ENCODE measurements around the gene FNBP1L.

The FNBP1L gene

GRCh38 chr1:93592551-93592949 is 144.6 kb downstream of the FNBP1L start:
- no peak for DNase-seq (ENCODE audit: low read depth)

GRCh38 chr1:93593854-93594602 is 146.1 kb downstream of the FNBP1L start:
- DNase-seq (ENCODE audit: low read depth), result no peak

GRCh38 chr1:93594603-93594880 is 146.6 kb downstream of the FNBP1L start:
- no peak for DNase-seq (ENCODE audit: low read depth)

- no peak for DNase-seq (ENCODE audit: low read depth)
Observed at GRCh38 chr1:93595266-93595665, 147.3 kb downstream of the FNBP1L start.

GRCh38 chr1:93595743-93596142 is 147.8 kb downstream of the FNBP1L start:
- DNase-seq (ENCODE audit: low read depth), result no peak

GRCh38 chr1:93596329-93597089 is 148.6 kb downstream of the FNBP1L start:
- DNase-seq (ENCODE audit: low read depth), result no peak

- DNase-seq (ENCODE audit: low read depth), result no peak
Observed at GRCh38 chr1:93597709-93598108, 149.8 kb downstream of the FNBP1L start.

- no peak for DNase-seq (ENCODE audit: low read depth)
Observed at GRCh38 chr1:93598396-93598795, 150.5 kb downstream of the FNBP1L start.

- no peak for DNase-seq (ENCODE audit: low read depth)
Observed at GRCh38 chr1:93598861-93599439, 151.0 kb downstream of the FNBP1L start.

- no peak for DNase-seq (ENCODE audit: low read depth)
Observed at GRCh38 chr1:93599479-93599878, 151.6 kb downstream of the FNBP1L start.

GRCh38 chr1:93600663-93601062 is 152.7 kb downstream of the FNBP1L start:
- DNase-seq (ENCODE audit: low read depth), result no peak

- no peak for DNase-seq (ENCODE audit: low read depth)
Observed at GRCh38 chr1:93601686-93602085, 153.8 kb downstream of the FNBP1L start.

- no peak for DNase-seq (ENCODE audit: low read depth)
Observed at GRCh38 chr1:93602101-93602500, 154.2 kb downstream of the FNBP1L start.

GRCh38 chr1:93603106-93603505 is 155.2 kb downstream of the FNBP1L start:
- no peak for DNase-seq (ENCODE audit: low read depth)

GRCh38 chr1:93603601-93604000 is 155.7 kb downstream of the FNBP1L start:
- DNase-seq (ENCODE audit: low read depth), result no peak

All from stimulated activated CD8-positive, alpha-beta memory T cell treated with anti-CD3 and anti-CD28 coated beads, Interleukin-12 subunit alpha, Interleukin-12 subunit beta, amount 100 ng/mL, for 1 hour (primary cell).